Mammary epithelial cell (primary cell): ENCODE measurements around the gene TBL1X.

Experiments
- EZH2 ChIP-seq: IDR thresholded peaks from 2 replicates; pipeline ENCODE4 v1.6.1; 2012; ENCODE audit warnings: low read length, inconsistent platforms, borderline replicate concordance
- TF ChIP-seq, protein P1 (sequence below), 2 donors: IDR thresholded peaks in 1 of 2; conservative IDR thresholded peaks in 1 of 2; 2 replicates each; pipeline ENCODE4 v1.5.1; 2011 to 2012; ENCODE audit warnings: inconsistent platforms in 2 of 2, low read length in 2 of 2, mild to moderate bottlenecking in 2 of 2, control low read depth in 1 of 2, low read depth in 1 of 2; ENCODE audit not compliant: insufficient read depth in 1 of 2; ENCODE audit errors: extremely low read depth in 1 of 2

DNA sequence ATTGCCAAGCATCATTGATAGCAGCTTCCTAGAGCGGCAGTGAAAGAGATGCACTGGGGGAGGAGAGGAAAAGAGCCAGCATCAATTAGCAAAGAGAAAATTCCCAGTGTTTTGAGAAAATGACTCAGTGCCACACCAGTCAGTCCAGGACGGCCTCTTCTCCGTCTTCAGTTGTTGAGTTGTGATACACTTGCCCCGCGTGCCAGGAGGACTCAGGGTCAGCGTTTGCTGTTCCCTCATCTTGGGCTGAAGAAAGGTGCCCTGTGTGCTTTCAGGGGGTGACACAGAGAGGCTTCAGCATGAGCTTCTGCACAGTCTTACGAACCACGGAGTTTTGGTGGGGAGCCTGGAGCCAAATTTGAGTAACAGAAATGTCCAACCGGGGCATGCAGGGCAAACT is 218.5 kb downstream of the TBL1X start:
- TF ChIP-seq EZH2 = no peak
- TF ChIP-seq, protein P1, sequence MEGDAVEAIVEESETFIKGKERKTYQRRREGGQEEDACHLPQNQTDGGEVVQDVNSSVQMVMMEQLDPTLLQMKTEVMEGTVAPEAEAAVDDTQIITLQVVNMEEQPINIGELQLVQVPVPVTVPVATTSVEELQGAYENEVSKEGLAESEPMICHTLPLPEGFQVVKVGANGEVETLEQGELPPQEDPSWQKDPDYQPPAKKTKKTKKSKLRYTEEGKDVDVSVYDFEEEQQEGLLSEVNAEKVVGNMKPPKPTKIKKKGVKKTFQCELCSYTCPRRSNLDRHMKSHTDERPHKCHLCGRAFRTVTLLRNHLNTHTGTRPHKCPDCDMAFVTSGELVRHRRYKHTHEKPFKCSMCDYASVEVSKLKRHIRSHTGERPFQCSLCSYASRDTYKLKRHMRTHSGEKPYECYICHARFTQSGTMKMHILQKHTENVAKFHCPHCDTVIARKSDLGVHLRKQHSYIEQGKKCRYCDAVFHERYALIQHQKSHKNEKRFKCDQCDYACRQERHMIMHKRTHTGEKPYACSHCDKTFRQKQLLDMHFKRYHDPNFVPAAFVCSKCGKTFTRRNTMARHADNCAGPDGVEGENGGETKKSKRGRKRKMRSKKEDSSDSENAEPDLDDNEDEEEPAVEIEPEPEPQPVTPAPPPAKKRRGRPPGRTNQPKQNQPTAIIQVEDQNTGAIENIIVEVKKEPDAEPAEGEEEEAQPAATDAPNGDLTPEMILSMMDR (conservative IDR thresholded peaks at IDR 0.05 in 1 of 2, IDR thresholded peaks at IDR 0.05 in 1 of 2; ENCODE audit: extremely low read depth in 1 of 2, insufficient read depth in 1 of 2, low read depth in 1 of 2, low read length in 2 of 2) = no peak
